ENCODE data around the gene TSR3.

DNA sequence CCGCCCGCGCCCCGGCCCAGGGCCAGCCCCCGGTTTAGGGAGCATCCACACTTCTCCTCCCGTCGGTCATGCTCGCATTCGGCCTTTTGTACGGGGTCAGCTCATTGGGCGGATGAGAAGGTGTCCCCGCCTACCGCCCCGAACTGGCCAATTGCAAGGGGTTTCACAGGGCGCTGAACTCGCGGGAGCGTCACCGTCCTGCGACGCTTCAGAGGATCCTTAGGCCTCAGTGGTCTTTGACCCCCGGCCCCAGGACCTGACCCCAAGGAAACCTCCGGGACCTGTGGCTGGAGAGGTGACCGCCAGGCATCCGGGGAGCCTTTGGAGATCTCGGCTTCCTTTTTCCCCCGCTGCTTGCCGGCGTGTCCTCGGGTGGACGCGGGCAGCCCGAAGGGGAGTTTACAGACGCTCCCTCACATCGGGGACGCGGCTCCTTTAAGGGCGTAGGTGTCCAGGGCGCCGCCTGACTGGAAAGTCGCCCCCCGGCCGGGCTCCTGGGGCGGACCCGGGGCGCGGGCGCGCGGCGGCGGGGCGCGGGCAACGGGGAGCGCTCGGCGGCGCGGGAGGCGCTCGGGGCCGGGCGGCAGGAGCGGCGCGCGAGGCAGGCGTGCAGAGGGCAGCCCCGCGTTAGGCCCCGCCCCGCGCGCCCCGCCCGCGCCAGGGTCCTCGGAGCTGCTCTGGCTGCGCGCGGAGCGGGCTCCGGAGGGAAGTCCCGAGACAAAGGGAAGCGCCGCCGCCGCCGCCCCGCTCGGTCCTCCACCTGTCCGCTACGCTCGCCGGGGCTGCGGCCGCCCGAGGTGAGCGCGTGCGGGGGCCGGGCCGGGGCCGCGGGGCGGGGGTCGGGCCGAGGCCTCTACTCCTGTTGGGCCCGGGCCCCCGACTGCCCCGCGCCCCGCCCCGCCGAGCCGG, 42.4 kb downstream of the TSR3 start, which contains the start of gene UBE2I:
- TF ChIP-seq, protein P1, sequence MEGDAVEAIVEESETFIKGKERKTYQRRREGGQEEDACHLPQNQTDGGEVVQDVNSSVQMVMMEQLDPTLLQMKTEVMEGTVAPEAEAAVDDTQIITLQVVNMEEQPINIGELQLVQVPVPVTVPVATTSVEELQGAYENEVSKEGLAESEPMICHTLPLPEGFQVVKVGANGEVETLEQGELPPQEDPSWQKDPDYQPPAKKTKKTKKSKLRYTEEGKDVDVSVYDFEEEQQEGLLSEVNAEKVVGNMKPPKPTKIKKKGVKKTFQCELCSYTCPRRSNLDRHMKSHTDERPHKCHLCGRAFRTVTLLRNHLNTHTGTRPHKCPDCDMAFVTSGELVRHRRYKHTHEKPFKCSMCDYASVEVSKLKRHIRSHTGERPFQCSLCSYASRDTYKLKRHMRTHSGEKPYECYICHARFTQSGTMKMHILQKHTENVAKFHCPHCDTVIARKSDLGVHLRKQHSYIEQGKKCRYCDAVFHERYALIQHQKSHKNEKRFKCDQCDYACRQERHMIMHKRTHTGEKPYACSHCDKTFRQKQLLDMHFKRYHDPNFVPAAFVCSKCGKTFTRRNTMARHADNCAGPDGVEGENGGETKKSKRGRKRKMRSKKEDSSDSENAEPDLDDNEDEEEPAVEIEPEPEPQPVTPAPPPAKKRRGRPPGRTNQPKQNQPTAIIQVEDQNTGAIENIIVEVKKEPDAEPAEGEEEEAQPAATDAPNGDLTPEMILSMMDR (IDR thresholded peaks at IDR 0.05), result no peak
- TF ChIP-seq POLR2AphosphoS5 (IDR thresholded peaks at IDR 0.05; ENCODE audit: insufficient read depth in 1 of 2, low read depth in 1 of 2) (peak in 1 of 2 donors; percentile 83), POLR2A (IDR thresholded peaks at IDR 0.05) (peak in 1 of 2 donors; percentile 45)
